Activated effector memory CD4-positive, alpha-beta T cell treated with Interleukin-2 at 50 U/mL for 16 hours (primary cell): ENCODE measurements around the gene ELP2.
"Not testable (repeated sequence)": the region's sequence is repeated elsewhere in the genome, so short reads cannot be mapped to it uniquely, and the experiment has no call there.

ENCODE experiments used
- DNase-seq: peaks from one replicate; pipeline ENCODE4 v3.0.0-alpha.2; 2020

ELP2 gene

GRCh38 chr18:36129300-36130038 is at the start of gene ELP2, which contains the start of gene SLC39A6:
TSS of gene ELP2 (plus strand) at chr18:36129899. CDS start at chr18:36129934, 35 bp downstream.
TSS of gene SLC39A6 (minus strand) at chr18:36129340. CDS start at chr18:36127007, 2,333 bp downstream.
- DNase-seq: peak; percentile 92

- not testable (repeated sequence) for DNase-seq
Measured at GRCh38 chr18:36081118-36081517, 48.6 kb upstream of the ELP2 start.

- DNase-seq: no peak
Measured at GRCh38 chr18:36083729-36084128, 46.0 kb upstream of the ELP2 start.

GRCh38 chr18:36085195-36085594 is 44.5 kb upstream of the ELP2 start:
- no peak for DNase-seq

- DNase-seq: no peak
Measured at GRCh38 chr18:36086186-36086585, 43.5 kb upstream of the ELP2 start.

- no peak for DNase-seq
Measured at GRCh38 chr18:36088256-36088655, 41.4 kb upstream of the ELP2 start.

- no peak for DNase-seq
Measured at GRCh38 chr18:36089001-36089400, 40.7 kb upstream of the ELP2 start.

GRCh38 chr18:36092116-36092515 is 37.6 kb upstream of the ELP2 start:
- not testable (repeated sequence) for DNase-seq

GRCh38 chr18:36094431-36094830 is 35.3 kb upstream of the ELP2 start:
- DNase-seq: no peak

GRCh38 chr18:36095936-36096519 is 33.7 kb upstream of the ELP2 start:
- DNase-seq: no peak

GRCh38 chr18:36096955-36097354 is 32.7 kb upstream of the ELP2 start:
- DNase-seq: no peak

GRCh38 chr18:36099311-36099710 is 30.4 kb upstream of the ELP2 start:
- DNase-seq: no peak

GRCh38 chr18:36101943-36102342 is 27.8 kb upstream of the ELP2 start:
- no peak for DNase-seq

GRCh38 chr18:36104749-36105148 is 24.9 kb upstream of the ELP2 start:
- no peak for DNase-seq

GRCh38 chr18:36107477-36107876 is 22.2 kb upstream of the ELP2 start:
- no peak for DNase-seq

GRCh38 chr18:36108196-36108595 is 21.5 kb upstream of the ELP2 start:
- DNase-seq: no peak

GRCh38 chr18:36108601-36109000 is 21.1 kb upstream of the ELP2 start:
- no peak for DNase-seq

GRCh38 chr18:36109737-36110136 is 20.0 kb upstream of the ELP2 start:
- DNase-seq: no peak

GRCh38 chr18:36112302-36112701 is 17.4 kb upstream of the ELP2 start:
- no peak for DNase-seq

GRCh38 chr18:36114251-36114650 is 15.4 kb upstream of the ELP2 start:
- no peak for DNase-seq

- DNase-seq: no peak
Measured at GRCh38 chr18:36114738-36115137, 15.0 kb upstream of the ELP2 start.

- not testable (repeated sequence) for DNase-seq
Measured at GRCh38 chr18:36116771-36117170, 12.9 kb upstream of the ELP2 start.

- DNase-seq: no peak
Measured at GRCh38 chr18:36120297-36120696, 9.4 kb upstream of the ELP2 start.

GRCh38 chr18:36124841-36125240 is 4.9 kb upstream of the ELP2 start:
- DNase-seq: no peak

- DNase-seq: no peak
Measured at GRCh38 chr18:36126668-36127067, 3.0 kb upstream of the ELP2 start.
